ENCODE data around the gene SPATA22.

The SPATA22 gene

GRCh38 chr17:3501344-3501743, 29.7 kb upstream of the SPATA22 start:
- no peak for TF ChIP-seq CTCF (IDR thresholded peaks at IDR 0.05; ENCODE audit: low read depth, low read length, missing control alignments)
- no peak for DNase-seq (ENCODE audit: extremely low read depth, low read depth)
- H3K4me3 ChIP-seq (replicated peaks; ENCODE audit: low read depth, low read length): no peak overlapping the region

- no peak for TF ChIP-seq CTCF (IDR thresholded peaks at IDR 0.05; ENCODE audit: low read depth, low read length, missing control alignments)
- no peak overlapping the region for H3K4me3 ChIP-seq (replicated peaks; ENCODE audit: low read depth, low read length)
- no peak for DNase-seq (ENCODE audit: extremely low read depth, low read depth)
These were observed 25.5 kb upstream of the SPATA22 start for GRCh38 chr17:3497101-3497500.

- no peak overlapping the region for H3K4me3 ChIP-seq (replicated peaks; ENCODE audit: low read depth, low read length)
- no peak for TF ChIP-seq CTCF (IDR thresholded peaks at IDR 0.05; ENCODE audit: low read depth, low read length, missing control alignments)
- DNase-seq (ENCODE audit: extremely low read depth, low read depth): no peak
These were observed 14.0 kb upstream of the SPATA22 start for GRCh38 chr17:3485481-3486068.

GRCh38 chr17:3482852-3483251, 11.2 kb upstream of the SPATA22 start:
- no peak for TF ChIP-seq CTCF (IDR thresholded peaks at IDR 0.05; ENCODE audit: low read depth, low read length, missing control alignments)
- DNase-seq (ENCODE audit: extremely low read depth, low read depth): no peak
- H3K4me3 ChIP-seq (replicated peaks; ENCODE audit: low read depth, low read length): no peak overlapping the region

GRCh38 chr17:3479988-3480387, 8.4 kb upstream of the SPATA22 start:
- no peak for TF ChIP-seq CTCF (IDR thresholded peaks at IDR 0.05; ENCODE audit: low read depth, low read length, missing control alignments)
- no peak overlapping the region for H3K4me3 ChIP-seq (replicated peaks; ENCODE audit: low read depth, low read length)
- no peak for DNase-seq (ENCODE audit: extremely low read depth, low read depth)

GRCh38 chr17:3475812-3476610, 4.4 kb upstream of the SPATA22 start, which contains the start of gene ASPA:
ASPA (plus strand) TSS chr17:3475997; CDS start chr17:3476160, 163 bp downstream.
- no peak for DNase-seq (ENCODE audit: extremely low read depth, low read depth)
- H3K4me3 ChIP-seq (replicated peaks; ENCODE audit: low read depth, low read length): no peak within 1 kb of the TSS
- no peak for TF ChIP-seq CTCF (IDR thresholded peaks at IDR 0.05; ENCODE audit: low read depth, low read length, missing control alignments)

Measured in HFF-Myc (cell line).